Motor neuron (in vitro differentiated cells): Measurements from ENCODE around the gene LTC4S. TPM values are rescaled to one million over a fixed set of nuclear protein-coding genes. Genes with fewer than 3 reads are reported as not detected.
"Not testable (repeated sequence)": the region's sequence is repeated elsewhere in the genome, so short reads cannot be mapped to it uniquely, and the experiment has no call there.

Experiments used
- ATAC-seq, 8 experiments: fragments of 200-7000 bp; cut with Tn5 transposase; replicated peaks in 6 of 8; 2 replicates each; pipeline ENCODE4 v1.8.0; 2021; ENCODE audit warnings: mild to moderate bottlenecking in 8 of 8, moderate library complexity in 8 of 8
- H3K27ac ChIP-seq, 2 donors: fragments of 250-450 bp; sonication (Bioruptor Pico); 2 replicates each; pipeline ENCODE4 v1.9.0; 2021; ENCODE audit warnings: antibody characterized with exemption in 2 of 2, mild to moderate bottlenecking in 2 of 2, moderate library complexity in 1 of 2
- H3K4me1 ChIP-seq, 2 donors: fragments of 250-450 bp; sonication (Bioruptor Pico); replicated peaks in 1 of 2; 2 replicates each; pipeline ENCODE4 v1.6.1; 2021; ENCODE audit warnings: antibody characterized with exemption in 2 of 2, mild to moderate bottlenecking in 2 of 2, moderate library complexity in 1 of 2
- H3K4me3 ChIP-seq, 5 donors: fragments of 250-450 bp; sonication (Bioruptor Pico); 2 replicates each; pipeline ENCODE4 v1.9.0; 2021; ENCODE audit warnings: antibody characterized with exemption in 5 of 5, mild to moderate bottlenecking in 5 of 5, moderate library complexity in 4 of 5
- WGBS, 10 experiments: fragments of 450-650 bp; shearing (Covaris generic); methylation state at CpG; one replicate each; pipeline ENCODE4 v1.0.0; 2022; 5-methylcytosine and 5-hydroxymethylcytosine counted together
- in situ Hi-C, 9 experiments: fragments of 400-800 bp; cut with MboI; loops; one replicate each; pipeline ENCODE4 v1.15.0; 2021; ENCODE audit warnings: low sequenced_read_pairs in 9 of 9, low pct_unique_long_range_greater_than_20kb in 2 of 9; ENCODE audit not compliant: unreplicated experiment in 9 of 9
- total RNA-seq, 8 experiments: library from RNA; unstranded; fragments of 300-600 nt; gene quantifications; 2 replicates each; pipeline versions ENCODE4 v1.2.3 to v1.2.4, GENCODE V29; 2022

The LTC4S gene
- total RNA-seq, 8 experiments from 2014 or later: 0.46 to 1.6 (median 1.2) TPM; not detected in 3

- no peak for ATAC-seq
- Histone ChIP-seq H3K27ac (no peak overlapping the region), H3K4me1 (no peaks in the 10 kb centered on the region), H3K4me3 (no peak overlapping the region)
- in situ Hi-C loops: no loop called here
- 79% methylated on average over 2 of the region's 12 CpGs; no CpG with 5 or more reads in 9 of the 10 experiments for WGBS, 10 experiments
These were observed 19.3 kb upstream of the LTC4S start for GRCh38 chr5:179774442-179774841.

DNA sequence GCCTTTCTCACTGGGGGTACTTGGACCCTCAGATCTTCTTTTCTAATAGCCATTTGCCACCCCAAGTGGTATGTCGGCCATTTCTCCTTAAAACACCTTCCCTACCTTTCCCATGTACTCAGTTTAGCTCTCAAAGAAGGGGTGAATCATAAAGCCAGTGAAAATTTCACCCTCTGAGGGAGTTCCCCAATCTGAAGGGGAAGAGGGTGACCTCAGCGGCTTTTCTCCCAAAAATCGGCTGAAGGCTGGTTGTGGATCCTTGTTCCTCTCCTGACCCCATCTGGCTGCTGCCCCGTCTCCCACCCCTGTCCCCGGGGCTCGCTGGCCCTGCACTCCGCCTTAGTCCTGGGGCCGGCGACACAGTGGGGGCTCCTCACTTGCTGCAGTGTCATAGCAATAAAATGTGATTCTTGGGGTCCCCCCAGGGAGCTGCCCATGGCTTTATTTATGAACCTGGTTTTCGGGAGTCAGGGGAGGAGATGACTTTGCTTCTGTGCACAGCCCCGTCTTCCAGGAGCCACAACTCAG, 17.3 kb upstream of the LTC4S start:
- Histone ChIP-seq H3K4me3 (no peak overlapping the region), H3K27ac (no peak overlapping the region), H3K4me1 (no peaks in the 10 kb centered on the region)
- in situ Hi-C loops: no loop called here
- no peak for ATAC-seq
- WGBS, 10 experiments: 76 to 100% (median 100%) methylated on average over 1 to 7 of the region's 11 CpGs; no CpG with 5 or more reads in 2 of the 10 experiments

DNA sequence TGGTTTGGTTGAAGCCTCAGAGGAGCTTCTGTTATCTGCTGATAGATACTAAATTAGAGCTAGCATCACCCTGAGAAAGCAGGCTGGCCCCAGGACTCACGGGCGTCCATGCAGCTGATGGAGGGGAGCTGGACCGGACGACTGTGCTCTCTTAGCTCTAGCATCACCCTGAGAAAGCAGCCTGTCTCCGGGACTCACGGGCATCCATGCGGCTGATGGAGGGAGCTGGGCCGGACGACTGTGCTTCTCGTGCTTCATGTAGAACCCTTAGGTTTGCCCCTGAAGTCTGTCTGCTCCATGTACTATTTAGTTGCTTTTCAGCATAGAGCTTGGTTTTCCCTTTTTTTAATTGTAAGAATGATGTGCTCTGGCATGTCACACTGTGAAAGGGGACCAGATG, 16.3 kb upstream of the LTC4S start:
- Histone ChIP-seq H3K4me3 (no peak overlapping the region), H3K4me1 (no peaks in the 10 kb centered on the region), H3K27ac (no peak overlapping the region)
- no peak for ATAC-seq
- 50 to 100% (median 90%) methylated on average over 2 to 4 of the region's 10 CpGs; no CpG with 5 or more reads in 5 of the 10 experiments for WGBS, 10 experiments
- in situ Hi-C loops: no loop called here

DNA sequence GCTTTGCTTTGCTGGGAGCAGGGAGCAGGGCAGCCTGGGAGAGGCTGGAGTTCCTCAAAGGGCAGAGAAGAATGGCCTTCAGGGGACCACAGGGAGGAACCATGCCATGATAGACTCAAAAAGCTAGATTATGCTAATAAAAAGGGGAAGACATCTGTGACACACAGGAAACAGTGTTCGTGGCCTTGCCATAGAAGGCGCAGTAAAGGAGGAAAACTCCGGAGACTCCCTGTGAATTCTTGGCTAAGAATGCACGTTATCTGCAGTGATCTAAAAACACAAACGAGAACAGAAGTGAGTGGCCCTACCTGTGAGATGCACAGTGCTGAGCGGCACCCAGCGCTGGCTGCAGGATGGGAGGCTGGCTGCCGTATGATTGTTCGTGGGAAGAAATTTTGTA, 15.9 kb upstream of the LTC4S start:
- no peak for ATAC-seq
- no peak overlapping the region for H3K27ac ChIP-seq
- in situ Hi-C loops: no loop called here
- H3K4me3 ChIP-seq: no peak overlapping the region
- no peaks in the 10 kb centered on the region for H3K4me1 ChIP-seq
- 61 to 100% (median 97%) methylated on average over 1 to 8 of the region's 9 CpGs for WGBS, 10 experiments

DNA sequence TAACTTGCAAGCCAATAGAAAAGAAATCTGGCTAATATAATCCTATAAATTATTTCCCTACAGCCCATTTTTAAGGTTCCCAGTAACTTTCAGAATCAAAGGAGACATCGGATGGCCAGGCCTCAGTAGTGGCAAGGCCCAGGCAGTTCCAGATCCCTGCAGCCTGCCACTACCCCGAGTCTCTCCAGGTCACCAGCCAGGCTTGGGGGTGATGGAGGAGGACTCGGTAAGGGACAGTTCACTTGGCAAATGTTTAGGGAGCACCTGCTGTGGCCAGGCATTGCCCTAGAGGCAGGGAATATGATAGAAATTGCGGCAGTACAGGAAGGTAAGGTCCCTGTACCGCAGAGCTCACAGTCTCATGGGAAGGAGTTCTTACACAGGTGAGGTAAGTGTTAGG, 15.2 kb upstream of the LTC4S start:
- ATAC-seq: no peak
- Histone ChIP-seq H3K4me1 (no peaks in the 10 kb centered on the region), H3K27ac (no peak overlapping the region), H3K4me3 (no peak overlapping the region)
- in situ Hi-C loops: no loop called here
- 83 to 100% (median 98%) methylated on average over 1 to 5 of the region's 5 CpGs; no CpG with 5 or more reads in 2 of the 10 experiments for WGBS, 10 experiments

- H3K27ac ChIP-seq: no peak overlapping the region
- H3K4me3 ChIP-seq: no peak overlapping the region
- no peaks in the 10 kb centered on the region for H3K4me1 ChIP-seq
- in situ Hi-C loops: no loop called here
- no peak for ATAC-seq
- WGBS, 10 experiments: 100% methylated on average over 1 to 2 of the region's 4 CpGs; no CpG with 5 or more reads in 5 of the 10 experiments
These were observed 14.0 kb upstream of the LTC4S start for GRCh38 chr5:179779826-179780225.

DNA sequence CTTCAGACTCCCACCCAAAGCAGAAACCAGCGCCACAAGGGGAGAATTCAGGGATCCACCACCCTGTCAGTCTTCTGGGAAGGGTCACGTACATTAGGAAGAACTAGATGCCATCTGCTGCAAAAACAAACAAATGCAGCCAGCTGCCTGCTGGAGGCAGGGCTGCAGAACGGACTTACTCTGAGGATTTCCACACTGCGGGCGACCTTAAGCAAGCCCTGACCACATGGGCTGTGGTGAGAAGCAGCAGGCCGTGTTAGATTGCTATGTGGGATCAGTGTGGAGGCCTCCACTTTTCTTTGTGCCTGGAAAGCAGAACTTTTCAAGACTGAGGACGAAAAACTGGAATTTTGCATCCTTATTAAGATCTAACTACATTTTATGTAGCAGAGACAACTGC, 13.4 kb upstream of the LTC4S start:
- Histone ChIP-seq H3K4me3 (no peak overlapping the region), H3K27ac (no peak overlapping the region), H3K4me1 (no peaks in the 10 kb centered on the region)
- ATAC-seq: no peak
- in situ Hi-C loops: no loop called here
- WGBS, 10 experiments: 75 to 100% (median 96%) methylated on average over 1 to 6 of the region's 7 CpGs; no CpG with 5 or more reads in 2 of the 10 experiments

GRCh38 chr5:179781846-179782245, 11.9 kb upstream of the LTC4S start:
- in situ Hi-C loops: no loop called here
- no peak overlapping the region for H3K4me3 ChIP-seq
- H3K27ac ChIP-seq: no peak overlapping the region
- ATAC-seq: no peak
- WGBS, 10 experiments: 90 to 100% (median 96%) methylated on average over 1 to 3 of the region's 4 CpGs; no CpG with 5 or more reads in 7 of the 10 experiments
- no peaks in the 10 kb centered on the region for H3K4me1 ChIP-seq

GRCh38 chr5:179783128-179783527, 10.7 kb upstream of the LTC4S start:
- ATAC-seq: no peak
- 80 to 100% (median 97%) methylated on average over 3 to 7 of the region's 9 CpGs; no CpG with 5 or more reads in 3 of the 10 experiments for WGBS, 10 experiments
- H3K27ac ChIP-seq: no peak overlapping the region
- in situ Hi-C loops: no loop called here
- H3K4me3 ChIP-seq: no peak overlapping the region
- H3K4me1 ChIP-seq: no peaks in the 10 kb centered on the region

DNA sequence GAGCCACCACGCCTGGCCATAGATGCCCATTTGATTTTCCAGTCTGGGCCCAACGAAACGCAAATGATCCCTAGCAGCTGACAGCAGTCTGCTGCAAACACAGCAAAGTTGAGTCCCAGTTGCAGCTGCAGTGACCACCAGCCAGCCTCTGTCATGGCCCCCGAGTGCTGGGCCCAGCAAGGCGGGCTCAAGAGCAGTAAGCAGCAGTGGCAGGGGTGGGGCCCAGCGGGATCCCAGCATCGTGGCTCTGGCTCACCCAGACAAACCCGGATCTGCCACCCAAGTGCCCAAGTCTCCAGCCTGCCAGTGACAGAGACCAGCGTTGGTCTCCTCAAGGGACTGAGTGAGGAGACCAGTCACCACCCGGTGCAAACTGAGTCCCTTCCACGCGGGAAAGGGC, 6.9 kb upstream of the LTC4S start:
- no peaks in the 10 kb centered on the region for H3K4me1 ChIP-seq
- WGBS, 10 experiments: 60 to 95% (median 83%) methylated on average over 1 to 4 of the region's 12 CpGs; no CpG with 5 or more reads in 5 of the 10 experiments
- no peak overlapping the region for H3K27ac ChIP-seq
- H3K4me3 ChIP-seq: no peak overlapping the region
- ATAC-seq: no peak
- in situ Hi-C loops: no loop called here

- in situ Hi-C loops: no loop called here
- no peak overlapping the region for H3K4me3 ChIP-seq
- 62 to 100% (median 94%) methylated on average over 1 to 6 of the region's 7 CpGs; no CpG with 5 or more reads in 3 of the 10 experiments for whole genome bisulfite sequencing, 10 experiments
- H3K27ac ChIP-seq: no peak overlapping the region
- H3K4me1 ChIP-seq: no peaks in the 10 kb centered on the region
- ATAC-seq: no peak
These were observed 5.5 kb upstream of the LTC4S start for GRCh38 chr5:179788193-179788854.

- H3K4me1 ChIP-seq: not testable (repeated sequence)
- 60 to 100% (median 100%) methylated on average over 1 to 3 of the region's 9 CpGs; no CpG with 5 or more reads in 4 of the 10 experiments for WGBS, 10 experiments
These were observed 4.5 kb upstream of the LTC4S start for GRCh38 chr5:179789278-179789677.

GRCh38 chr5:179791881-179792611, 1.7 kb upstream of the LTC4S start:
- Histone ChIP-seq H3K27ac (no peak overlapping the region), H3K4me3 (no peak overlapping the region), H3K4me1 (peaks cover 3 to 5% of the 10 kb centered on the region in 2 donors)
- 20 to 100% (median 80%) methylated on average over 1 to 10 of the region's 15 CpGs; no CpG with 5 or more reads in 5 of the 10 experiments for WGBS, 10 experiments
- ATAC-seq: no peak
- in situ Hi-C loops: no loop called here

More at GRCh38 chr5:179789278-179789677, 4.5 kb upstream of the LTC4S start:
- H3K4me3 ChIP-seq, H3K27ac ChIP-seq, in situ Hi-C loops, ATAC-seq: not testable (repeated sequence)
